Stimulated activated CD4-positive, alpha-beta T cell treated with anti-CD3 and anti-CD28 coated beads, Interleukin-4, amount 100 ng/mL, for 4 hours (primary cell): ENCODE measurements around the gene HDAC1.
"Not testable (repeated sequence)": the region's sequence is repeated elsewhere in the genome, so short reads cannot be mapped to it uniquely, and the experiment has no call there.

Source experiments
- DNase-seq, 2 experiments: peaks; one replicate each; pipeline ENCODE4 v3.0.0-alpha.2; 2020

Gene HDAC1

DNA sequence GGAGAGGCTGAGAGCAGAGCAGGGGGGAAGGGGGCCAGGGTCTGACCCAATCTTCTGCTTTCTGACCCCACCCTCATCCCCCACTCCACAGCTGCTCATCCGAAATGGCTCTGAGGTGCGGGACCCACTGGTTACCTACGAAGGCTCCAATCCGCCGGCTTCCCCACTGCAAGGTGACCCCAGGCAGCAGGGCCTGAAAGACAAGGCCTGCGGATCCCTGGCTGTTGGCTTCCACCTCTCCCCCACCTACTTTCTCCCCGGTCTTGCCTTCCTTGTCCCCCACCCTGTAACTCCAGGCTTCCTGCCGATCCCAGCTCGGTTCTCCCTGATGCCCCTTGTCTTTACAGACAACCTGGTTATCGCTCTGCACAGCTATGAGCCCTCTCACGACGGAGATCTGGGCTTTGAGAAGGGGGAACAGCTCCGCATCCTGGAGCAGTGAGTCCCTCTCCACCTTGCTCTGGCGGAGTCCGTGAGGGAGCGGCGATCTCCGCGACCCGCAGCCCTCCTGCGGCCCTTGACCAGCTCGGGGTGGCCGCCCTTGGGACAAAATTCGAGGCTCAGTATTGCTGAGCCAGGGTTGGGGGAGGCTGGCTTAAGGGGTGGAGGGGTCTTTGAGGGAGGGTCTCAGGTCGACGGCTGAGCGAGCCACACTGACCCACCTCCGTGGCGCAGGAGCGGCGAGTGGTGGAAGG lies 17.1 kb upstream of the HDAC1 start:
- no peak for DNase-seq

DNA sequence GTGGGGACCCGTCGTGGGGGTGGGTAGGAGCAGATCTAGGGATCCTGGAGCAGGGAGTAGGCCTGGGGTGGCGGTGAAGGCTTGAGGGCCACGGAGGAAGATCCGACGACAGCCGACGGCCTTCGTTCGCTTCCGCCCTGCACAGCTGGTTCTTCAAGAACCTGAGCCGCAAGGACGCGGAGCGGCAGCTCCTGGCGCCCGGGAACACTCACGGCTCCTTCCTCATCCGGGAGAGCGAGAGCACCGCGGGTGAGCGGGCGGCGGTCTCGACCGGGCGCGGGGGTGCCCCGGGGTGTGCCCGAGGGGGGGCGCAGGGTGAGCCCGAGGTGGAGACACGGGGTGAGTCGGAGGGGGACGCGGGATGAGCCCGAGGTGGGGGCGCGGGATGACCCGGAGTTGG lies 16.5 kb upstream of the HDAC1 start:
- no peak for DNase-seq

DNA sequence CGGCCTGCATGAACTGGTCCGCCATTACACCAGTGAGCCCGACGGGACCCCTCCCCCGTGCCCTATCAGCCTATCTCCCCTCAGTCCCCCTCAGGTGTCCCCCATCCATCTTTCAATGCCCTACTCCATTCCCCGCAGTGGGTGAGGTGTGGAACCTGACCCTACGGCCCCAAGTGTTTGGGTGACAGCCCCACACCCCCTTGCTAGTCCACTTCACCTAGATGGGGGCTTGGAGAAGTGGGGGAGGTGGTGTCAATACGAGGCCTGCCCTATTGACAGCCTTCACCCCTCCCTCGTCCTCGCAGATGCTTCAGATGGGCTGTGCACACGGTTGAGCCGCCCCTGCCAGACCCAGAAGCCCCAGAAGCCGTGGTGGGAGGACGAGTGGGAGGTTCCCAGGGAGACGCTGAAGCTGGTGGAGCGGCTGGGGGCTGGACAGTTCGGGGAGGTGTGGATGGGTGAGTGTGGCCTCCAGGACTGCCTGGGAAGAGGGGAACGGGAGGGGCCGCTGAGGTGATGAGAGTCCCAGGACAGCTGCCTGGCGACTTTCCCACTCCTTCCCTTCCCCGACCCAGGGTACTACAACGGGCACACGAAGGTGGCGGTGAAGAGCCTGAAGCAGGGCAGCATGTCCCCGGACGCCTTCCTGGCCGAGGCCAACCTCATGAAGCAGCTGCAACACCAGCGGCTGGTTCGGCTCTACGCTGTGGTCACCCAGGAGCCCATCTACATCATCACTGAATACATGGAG lies 15.7 kb upstream of the HDAC1 start:
- DNase-seq, result no peak

DNA sequence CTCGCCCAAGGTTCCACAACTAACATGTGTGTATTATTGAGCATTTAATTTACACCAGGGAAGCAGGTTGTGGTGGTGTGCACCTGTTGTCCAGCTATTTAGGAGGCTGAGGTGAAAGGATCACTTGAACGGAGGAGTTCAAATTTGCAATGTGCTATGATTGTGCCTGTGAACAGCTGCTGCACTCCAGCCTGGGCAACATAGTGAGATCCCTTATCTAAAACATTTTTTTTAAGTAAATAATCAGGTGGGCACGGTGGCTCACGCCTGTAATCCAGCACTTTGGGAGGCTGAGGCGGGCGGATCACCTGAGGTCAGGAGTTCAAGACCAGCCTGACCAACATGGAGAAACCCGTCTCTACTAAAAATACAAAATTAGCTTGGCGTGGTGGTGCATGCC lies 7.1 kb upstream of the HDAC1 start:
- not testable (repeated sequence) for DNase-seq

DNA sequence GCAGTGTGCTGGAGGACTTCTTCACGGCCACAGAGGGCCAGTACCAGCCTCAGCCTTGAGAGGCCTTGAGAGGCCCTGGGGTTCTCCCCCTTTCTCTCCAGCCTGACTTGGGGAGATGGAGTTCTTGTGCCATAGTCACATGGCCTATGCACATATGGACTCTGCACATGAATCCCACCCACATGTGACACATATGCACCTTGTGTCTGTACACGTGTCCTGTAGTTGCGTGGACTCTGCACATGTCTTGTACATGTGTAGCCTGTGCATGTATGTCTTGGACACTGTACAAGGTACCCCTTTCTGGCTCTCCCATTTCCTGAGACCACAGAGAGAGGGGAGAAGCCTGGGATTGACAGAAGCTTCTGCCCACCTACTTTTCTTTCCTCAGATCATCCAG lies 6.2 kb upstream of the HDAC1 start:
- no peak for DNase-seq

DNA sequence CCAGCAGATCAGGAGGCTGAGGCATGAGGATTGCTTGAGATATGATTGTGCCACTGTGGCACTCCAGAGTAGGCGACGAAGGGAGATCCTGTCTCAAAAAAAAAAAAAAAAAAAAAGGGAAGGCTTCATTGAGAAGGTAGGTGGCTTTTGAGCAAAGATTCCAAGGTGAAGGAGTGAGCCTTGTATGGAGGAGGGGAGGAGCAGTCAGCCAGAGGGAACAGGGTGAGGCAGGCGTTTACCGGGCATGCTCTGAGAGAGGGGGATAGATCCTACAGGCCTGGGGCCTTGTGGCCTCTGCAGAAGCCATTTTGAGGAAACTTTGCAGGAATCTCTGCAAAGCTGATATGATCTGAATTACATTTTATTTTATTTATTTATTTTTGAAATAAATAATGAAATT lies 5.1 kb upstream of the HDAC1 start:
- DNase-seq, result no peak

DNA sequence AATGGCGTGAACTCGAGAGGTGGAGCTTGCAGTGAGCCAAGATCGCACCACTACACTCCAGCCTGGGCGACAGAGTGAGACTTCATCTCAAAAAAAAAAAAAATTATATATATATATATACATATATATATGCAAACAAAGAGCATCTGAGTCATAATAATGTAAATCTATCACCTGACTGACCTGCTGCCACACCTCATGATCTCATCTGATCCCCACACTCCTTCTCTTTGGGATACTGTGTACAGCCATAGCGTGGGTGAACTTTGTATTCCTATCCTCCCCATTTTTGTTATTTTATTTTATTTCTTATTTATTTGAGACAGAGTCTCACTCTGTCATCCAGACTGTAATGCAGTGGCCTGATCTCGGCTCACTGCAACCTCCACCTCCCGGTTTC lies 2.6 kb upstream of the HDAC1 start:
- no peak for DNase-seq

DNA sequence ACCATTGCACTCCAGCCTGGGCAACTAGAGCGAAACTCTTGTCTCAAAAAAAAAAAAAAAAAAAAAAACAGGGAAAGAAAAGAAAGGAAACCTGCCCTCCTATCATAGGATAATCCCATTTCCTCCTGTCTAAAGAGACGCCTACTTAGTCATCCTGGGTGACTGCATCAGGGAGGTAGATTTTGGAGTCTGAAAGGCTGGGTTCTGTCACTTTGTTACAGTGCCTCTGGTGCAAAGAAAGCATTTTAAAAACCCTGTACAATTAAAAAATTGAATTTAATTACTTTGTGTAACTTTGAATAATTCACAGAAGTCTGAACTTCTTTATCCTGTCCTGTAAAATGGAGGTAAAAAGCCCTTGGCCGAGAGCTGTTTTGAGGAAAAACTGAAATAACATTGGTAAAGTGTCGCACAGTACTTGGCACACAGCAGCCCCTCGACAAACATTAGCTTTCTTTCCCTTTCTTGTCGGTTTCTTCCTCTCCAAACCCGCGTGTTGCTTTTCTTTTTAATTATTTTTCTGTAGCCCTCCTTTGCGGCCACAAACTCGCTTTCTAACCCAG lies 657 bp upstream of the HDAC1 start:
- no peak for DNase-seq

DNA sequence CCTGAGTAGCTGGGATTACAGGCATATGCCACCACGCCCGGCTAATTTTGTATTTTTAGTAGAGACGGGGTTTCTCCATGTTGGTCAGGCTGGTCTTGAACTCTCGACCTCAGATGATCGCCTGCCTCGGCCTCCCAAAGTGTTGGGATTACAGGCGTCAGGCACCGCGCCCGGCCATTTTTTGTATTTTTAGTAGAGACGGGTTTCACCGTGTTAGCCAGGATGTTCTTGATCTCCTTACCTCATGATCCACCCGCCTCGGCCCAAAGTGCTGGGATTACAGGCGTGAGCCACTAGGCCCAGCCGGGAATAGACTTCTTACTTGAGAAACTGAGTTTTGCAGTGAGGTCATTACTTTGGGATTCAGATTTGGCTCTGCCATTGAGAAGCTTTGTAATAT lies 6.3 kb downstream of the HDAC1 start:
- not testable (repeated sequence) for DNase-seq

DNA sequence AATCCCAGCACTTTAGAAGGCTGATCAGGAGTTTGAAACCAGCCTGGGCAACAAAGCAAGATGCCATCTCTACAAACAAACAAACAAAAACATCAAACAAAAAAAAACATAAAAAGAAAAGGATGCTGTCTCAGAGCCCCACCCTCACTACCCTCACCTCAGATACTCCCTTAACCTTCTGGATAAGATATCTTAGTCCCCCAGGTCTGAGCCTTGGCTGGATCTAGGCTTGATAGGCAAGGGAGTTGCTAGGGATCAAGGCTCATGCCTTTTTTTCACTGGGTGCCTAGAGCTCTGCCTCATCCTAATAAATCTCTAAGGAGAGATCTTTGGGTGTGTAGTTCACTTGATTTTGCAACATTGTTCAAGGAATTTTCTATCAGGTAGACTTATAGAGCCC lies 7.4 kb downstream of the HDAC1 start:
- DNase-seq, result no peak

DNA sequence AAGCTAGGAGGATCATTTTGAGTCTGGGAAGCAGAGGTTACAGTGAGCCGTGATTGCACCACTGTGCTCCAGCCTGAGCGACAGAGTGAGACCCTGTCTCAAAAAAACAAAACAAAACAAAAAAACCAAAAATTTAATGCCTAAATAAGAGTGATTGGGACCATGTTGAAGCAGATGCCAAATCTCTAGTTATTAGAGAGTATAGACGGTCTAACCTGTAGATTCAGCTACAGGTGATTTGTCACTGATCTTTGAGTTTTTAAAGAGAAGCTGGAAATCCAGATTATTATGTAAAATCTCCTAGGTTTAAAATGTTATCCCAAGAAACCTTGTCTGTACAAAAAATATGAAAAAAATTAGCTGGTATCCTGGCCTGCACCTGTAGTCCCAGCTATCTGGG lies 11.5 kb downstream of the HDAC1 start:
- no peak for DNase-seq

DNA sequence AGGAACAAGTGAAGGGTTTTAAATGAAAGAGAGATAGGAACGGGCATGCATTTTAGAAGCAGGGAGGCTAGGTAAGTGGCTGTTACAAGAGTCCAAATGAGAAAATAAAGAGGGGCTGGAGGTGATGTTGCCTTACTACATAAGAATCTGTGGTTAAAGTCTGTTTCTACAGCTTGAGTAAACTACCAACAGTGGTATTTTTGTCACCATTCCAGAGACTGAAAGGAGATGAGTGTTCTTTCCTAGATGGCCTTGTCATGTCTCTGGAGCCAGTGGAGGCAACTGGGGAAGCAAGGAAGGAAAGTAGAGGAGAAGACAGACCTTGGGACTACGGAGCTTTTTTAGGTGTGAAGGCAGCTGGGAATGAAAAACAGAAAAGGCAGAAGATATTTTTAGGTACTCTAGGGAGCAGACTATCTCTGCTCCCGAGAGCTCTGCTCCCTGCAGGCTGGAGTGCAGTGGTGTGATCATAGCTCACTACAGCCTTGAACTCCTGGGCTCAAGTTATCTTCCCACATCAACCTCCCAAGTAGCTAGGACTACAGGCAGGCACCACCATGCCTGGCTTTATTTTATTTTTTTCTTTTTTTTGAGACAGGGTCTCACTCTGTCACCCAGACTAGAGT lies 12.2 kb downstream of the HDAC1 start:
- no peak for DNase-seq

DNA sequence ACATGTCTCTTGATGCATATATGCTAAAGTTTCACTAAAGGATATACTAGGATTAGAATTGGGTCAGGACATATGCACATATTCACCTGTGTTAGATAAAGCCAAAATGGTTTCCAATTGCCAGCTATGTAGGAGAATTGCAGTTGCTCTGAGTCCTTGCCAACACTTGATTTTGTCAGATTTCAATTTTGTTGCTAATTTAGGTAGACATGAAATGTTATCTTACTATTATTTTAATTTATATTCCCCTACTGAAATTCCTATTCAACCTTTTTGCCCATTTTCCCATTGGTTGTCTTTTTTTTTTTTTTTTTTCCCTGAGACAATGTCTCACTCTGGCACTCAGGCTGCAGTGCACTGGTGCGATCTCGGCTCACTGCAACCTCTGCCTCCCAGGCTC lies 13.4 kb downstream of the HDAC1 start:
- no peak for DNase-seq

DNA sequence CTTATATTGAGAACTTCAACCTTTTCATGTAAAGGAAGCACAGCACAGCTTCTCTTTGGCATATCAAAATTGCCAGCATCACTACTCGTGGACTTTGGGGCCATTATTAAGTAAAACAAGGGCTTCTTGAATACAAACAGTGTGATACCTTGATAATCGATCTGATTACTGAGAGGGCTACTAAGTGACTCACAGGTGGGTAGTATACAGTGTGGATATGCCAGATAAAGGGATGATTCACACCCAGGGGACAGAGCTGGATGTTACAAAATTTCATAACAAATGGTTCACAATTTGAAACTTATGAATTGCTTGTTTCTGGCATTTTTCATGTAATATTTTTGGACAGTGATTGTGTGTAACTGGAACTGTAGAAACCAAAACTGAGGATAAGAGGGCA lies 15.4 kb downstream of the HDAC1 start:
- DNase-seq, result no peak

DNA sequence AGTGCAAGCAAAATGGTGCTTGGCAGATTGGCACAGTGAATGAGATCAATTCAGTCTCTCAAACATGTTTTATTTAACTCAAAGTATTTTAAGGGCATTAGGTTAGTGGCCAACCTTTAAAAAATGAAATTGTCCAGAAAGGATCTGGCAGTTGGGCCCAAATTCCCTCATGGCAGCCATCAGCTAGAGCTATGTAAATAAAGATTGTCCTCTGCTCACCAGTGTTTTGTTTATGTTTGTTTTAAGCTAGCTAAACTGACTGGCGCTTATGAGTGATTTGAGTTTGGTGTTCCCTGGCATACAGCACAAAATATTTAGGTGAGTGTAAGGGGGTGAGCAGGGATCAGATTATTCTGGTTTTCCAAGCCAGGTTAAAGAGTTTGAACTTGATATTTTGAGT lies 18.1 kb downstream of the HDAC1 start:
- DNase-seq, result no peak

DNA sequence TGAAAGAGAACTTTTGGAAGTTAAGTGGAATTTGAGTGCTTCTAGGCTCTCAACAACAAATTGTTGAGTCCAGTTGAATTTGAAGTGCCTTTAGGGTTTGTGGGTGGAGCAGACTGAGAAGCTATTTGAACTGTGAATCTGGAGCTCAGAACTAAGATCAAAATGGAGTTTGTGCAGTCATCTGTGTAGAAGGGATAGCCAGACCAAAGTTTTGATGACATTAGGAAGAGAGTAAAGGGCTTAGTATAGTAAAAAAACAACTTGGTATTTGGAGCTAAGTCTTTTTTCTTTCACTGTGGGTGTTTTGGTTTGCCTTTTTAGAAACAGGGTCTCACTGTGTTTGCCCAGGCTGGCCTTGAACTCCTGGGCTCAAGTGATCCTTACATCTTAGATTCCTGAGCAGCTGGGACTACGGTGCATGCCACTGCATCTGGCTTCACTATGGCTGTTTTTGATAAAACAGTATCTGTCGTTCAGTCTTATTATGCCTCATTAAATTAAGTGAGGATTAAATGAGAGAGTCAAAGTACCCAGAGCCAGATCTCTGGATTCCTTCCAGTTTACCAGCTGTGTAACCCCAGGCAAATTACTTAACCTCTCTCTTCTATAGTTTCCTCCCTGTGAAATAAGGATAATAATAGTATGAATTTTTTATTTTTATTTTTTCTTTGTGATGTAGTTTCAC lies 20.0 kb downstream of the HDAC1 start:
- DNase-seq, result no peak

DNA sequence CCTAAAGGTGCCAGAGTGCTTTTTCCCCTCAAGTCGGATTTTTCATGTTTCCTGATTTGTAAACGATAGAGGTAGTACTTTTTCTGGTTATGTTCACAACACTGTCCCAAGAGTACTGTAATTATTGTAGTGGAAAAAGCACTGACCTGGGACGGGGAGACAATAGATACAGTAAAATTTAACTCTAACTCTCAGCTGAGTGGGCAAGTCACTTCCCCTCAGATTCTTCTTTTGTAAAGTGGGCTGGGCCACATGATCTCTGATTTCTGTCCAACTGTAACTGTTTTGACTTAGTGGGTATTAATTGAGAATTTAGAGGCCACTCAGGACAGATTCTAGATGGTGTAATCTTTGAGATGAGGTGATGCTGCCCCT lies 25.0 kb downstream of the HDAC1 start:
- no peak for DNase-seq

DNA sequence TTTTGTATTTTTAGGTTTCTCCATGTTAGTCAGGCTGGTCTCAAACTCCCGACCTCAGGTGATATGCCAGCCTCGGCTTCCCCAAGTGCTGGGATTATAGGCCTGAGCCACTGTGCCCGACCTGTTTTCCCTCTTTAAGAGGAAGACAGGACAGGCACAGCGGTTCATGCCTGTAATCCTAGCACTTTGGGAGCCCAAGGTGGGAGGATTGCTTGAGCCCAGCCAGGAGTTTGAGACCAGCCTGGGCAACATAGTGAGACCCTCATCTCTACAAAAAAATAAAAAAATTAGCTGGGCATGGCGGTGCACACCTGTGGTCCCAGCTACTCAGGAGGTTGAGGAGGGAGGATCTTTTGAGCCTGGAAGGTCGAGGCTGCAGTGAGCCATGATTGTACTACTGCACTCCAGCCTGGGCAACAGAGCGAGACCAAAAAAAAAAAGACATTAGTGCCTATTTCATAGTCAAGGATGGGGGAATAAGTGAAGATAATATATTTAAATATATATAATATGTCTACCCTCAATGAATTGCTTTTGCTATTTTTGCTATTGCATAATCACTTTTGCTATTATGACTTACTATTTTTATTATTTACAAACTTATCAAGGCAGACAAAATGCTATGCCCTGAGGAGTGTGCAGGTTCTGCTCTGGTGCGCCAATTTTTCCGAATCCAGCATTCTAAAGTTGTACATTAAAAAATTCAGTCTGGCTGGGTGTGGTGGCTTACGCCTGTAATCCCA lies 26.4 kb downstream of the HDAC1 start:
- no peak for DNase-seq

DNA sequence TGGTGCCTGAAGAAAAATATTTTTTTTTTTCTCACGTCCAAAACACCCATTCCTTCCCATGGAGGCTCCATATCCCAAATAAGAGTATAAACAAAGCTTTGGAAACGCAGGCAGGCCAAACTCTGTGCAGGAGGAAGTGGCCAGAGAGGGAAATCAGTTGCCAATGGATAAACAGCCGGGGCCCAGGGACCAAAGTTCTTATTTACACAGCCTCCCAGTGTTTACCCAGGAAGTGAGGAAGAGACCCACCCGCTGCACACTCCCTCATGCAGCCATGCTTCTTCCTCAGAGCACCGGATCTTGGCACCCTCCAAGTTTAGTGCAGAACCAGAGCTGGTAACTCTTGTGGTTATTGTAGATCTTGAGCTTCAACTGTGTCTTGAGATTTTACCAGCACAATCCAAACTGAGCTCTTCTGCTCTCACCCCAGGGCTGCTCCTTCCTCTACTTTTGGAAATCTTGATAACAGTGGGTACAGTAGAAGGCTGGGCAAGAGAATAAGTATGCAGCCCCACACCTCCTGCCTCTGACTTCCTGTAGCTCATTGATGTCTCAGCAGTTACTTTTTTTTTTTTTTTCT lies 29.9 kb downstream of the HDAC1 start:
- DNase-seq, result peak in 1 of 2 experiments; percentile 13

DNA sequence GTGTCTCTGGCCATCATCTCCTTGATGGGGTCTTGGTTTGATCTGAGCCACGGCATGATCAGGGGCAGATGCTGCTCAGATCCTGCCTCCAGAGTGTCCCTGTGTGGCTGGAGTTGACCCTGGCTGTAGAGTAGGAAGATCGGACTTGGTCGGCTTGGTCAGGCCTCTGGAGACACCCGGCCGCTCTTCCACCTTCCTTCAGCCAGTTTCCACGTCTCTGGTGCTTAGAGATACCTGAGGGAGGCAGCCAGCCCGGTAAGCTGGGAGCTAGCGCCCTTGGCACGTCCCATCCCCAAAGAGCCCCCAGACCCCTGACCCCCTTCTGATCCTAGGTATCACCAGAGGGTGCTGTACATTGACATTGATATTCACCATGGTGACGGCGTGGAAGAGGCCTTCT lies 35.3 kb downstream of the HDAC1 start:
- no peak for DNase-seq

DNA sequence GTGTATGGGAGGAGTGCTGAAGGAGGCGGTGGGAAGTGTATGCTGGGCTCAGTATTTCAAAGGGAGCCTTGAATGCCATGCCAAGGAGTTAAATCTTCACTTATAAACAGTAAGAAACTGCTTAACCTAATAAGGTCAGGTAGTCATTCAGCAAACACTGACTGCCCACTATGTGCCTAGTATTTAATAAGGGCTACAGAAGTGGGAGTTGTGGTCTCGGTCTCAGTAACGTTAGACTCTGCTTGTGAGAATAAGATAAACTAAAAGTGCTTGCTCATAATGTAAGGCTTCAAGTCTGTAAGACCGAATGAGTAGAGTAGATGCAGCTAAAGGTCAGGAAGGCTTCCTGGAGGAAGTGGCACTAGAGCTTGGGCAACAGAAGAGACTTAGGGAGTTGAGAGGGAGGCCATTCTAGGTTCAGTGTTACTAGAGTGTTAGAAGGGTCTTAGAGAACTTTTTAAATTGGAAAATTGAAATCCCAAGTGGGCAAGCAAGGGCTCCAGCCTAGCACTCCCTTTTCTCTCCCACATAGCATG lies 38.1 kb downstream of the HDAC1 start:
- no peak for DNase-seq

DNA sequence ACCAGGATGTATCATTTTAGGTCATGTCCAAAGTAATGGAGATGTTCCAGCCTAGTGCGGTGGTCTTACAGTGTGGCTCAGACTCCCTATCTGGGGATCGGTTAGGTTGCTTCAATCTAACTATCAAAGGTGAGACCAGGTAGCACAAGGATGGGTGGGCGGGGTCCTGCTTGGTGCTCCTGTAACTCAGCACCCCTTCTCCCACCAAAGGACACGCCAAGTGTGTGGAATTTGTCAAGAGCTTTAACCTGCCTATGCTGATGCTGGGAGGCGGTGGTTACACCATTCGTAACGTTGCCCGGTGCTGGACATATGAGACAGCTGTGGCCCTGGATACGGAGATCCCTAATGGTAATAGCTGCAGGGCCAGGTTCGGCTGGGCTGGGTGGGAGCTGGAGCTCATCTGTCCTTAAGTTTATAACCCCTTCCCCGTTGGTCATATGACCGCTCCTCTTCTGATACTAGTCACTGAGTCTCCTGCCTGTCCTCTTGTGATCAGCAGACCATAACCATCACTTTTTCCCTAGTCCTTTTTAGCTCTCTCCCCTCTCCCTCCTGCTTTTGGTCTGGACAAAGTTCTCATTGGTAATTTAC lies 38.8 kb downstream of the HDAC1 start:
- no peak for DNase-seq
